HEK293 (cell line): ENCODE measurements around the gene SHMT2.

Experiments used
- CTCF ChIA-PET: fragments of 350-600 bp; formaldehyde crosslinking; extraction: SDS; loops from one replicate; lab custom pipeline; 2021; ENCODE audit warnings: antibody characterized with exemption; lab: Yijun Ruan, JAX
- POLR2A ChIA-PET: fragments of 300-600 bp; formaldehyde crosslinking; extraction: SDS; loops from one replicate; lab custom pipeline; 2020; ENCODE audit warnings: antibody characterized with exemption, inconsistent platforms; lab: Yijun Ruan, JAX
- H3K27ac ChIP-seq: fragments of 200-500 bp; sonication (Bioruptor generic); 2 replicates; pipeline ENCODE4 v1.5.1; 2014; ENCODE audit warnings: low read depth, low read length, control low read depth, inconsistent platforms; ENCODE audit errors: extremely low read depth
- H3K36me3 ChIP-seq, 2 experiments: fragments of 200-500 bp in 1 of 2; sonication (Bioruptor generic) in 1 of 2; 1 replicate in 1 of 2; 2 replicates in 1 of 2; pipeline ENCODE4 v1.5.1; 2014 to 2017; ENCODE audit warnings: inconsistent platforms in 2 of 2, low read length in 2 of 2; ENCODE audit not compliant: control insufficient read depth in 2 of 2, insufficient read depth in 1 of 2
- H3K4me1 ChIP-seq: fragments of 200-500 bp; sonication (Bioruptor generic); 2 replicates; pipeline ENCODE4 v1.5.1; 2014; ENCODE audit warnings: mild to moderate bottlenecking, low read length, inconsistent platforms; ENCODE audit not compliant: control insufficient read depth, insufficient read depth
- H3K4me3 ChIP-seq: 2 replicates; pipeline ENCODE4 v1.5.1; 2011; ENCODE audit warnings: low read depth, mild to moderate bottlenecking, control low read depth, low read length, moderate library complexity
- H3K9me3 ChIP-seq: fragments of 200-500 bp; sonication (Bioruptor generic); 2 replicates; pipeline ENCODE4 v1.5.1; 2014; ENCODE audit warnings: low read depth, low read length, inconsistent platforms; ENCODE audit not compliant: control insufficient read depth, insufficient read depth
- GLIS1 ChIP-seq: fragments of 450-650 bp; formaldehyde crosslinking; IDR thresholded peaks from 2 replicates; pipeline ENCODE4 v1.5.1; 2016; ENCODE audit warnings: missing biosample characterization, missing genetic modification characterization
- KLF10 ChIP-seq: fragments of 450-650 bp; IDR thresholded peaks from 2 replicates; pipeline ENCODE4 v1.5.1; 2018; ENCODE audit warnings: missing biosample characterization, mild to moderate bottlenecking, missing genetic modification characterization
- MZF1 ChIP-seq: fragments of 450-650 bp; formaldehyde crosslinking; IDR thresholded peaks from 2 replicates; pipeline ENCODE4 v1.5.1; 2017; ENCODE audit warnings: missing biosample characterization, missing genetic modification characterization, borderline replicate concordance
- SP2 ChIP-seq: fragments of 450-650 bp; formaldehyde crosslinking; IDR thresholded peaks from 2 replicates; pipeline ENCODE4 v1.5.1; 2016; ENCODE audit warnings: missing biosample characterization, missing genetic modification characterization
- ZBTB17 ChIP-seq: fragments of 450-650 bp; formaldehyde crosslinking; IDR thresholded peaks from 2 replicates; pipeline ENCODE4 v1.5.1; 2016; ENCODE audit warnings: missing biosample characterization, missing genetic modification characterization
- ZFHX2 ChIP-seq: fragments of 450-650 bp; formaldehyde crosslinking; conservative IDR thresholded peaks from 2 replicates; pipeline ENCODE4 v1.5.1; 2016; ENCODE audit warnings: missing biosample characterization, missing genetic modification characterization
- ZFP69B ChIP-seq: fragments of 450-650 bp; formaldehyde crosslinking; IDR thresholded peaks from 2 replicates; pipeline ENCODE4 v1.5.1; 2016; ENCODE audit warnings: missing biosample characterization, missing genetic modification characterization
- ZNF112 ChIP-seq: fragments of 450-650 bp; formaldehyde crosslinking; IDR thresholded peaks from 2 replicates; pipeline ENCODE4 v1.5.0; 2017; ENCODE audit warnings: missing biosample characterization, missing genetic modification characterization
- ZNF114 ChIP-seq: fragments of 450-650 bp; formaldehyde crosslinking; IDR thresholded peaks from 2 replicates; pipeline ENCODE4 v1.5.0; 2017; ENCODE audit warnings: missing biosample characterization, missing genetic modification characterization
- ZNF138 ChIP-seq: fragments of 450-650 bp; formaldehyde crosslinking; IDR thresholded peaks from 2 replicates; pipeline ENCODE4 v1.5.1; 2016; ENCODE audit warnings: missing biosample characterization, missing genetic modification characterization, borderline replicate concordance
- ZNF174 ChIP-seq: fragments of 450-650 bp; formaldehyde crosslinking; IDR thresholded peaks from 2 replicates; pipeline ENCODE4 v1.5.0; 2017; ENCODE audit warnings: missing biosample characterization, mild to moderate bottlenecking, missing genetic modification characterization
- ZNF2 ChIP-seq: fragments of 450-650 bp; formaldehyde crosslinking; IDR thresholded peaks from 2 replicates; pipeline ENCODE4 v1.5.1; 2016; ENCODE audit warnings: missing biosample characterization, missing genetic modification characterization
- ZNF211 ChIP-seq: fragments of 450-650 bp; formaldehyde crosslinking; IDR thresholded peaks from 2 replicates; pipeline ENCODE4 v1.5.1; 2016; ENCODE audit warnings: low read depth, missing biosample characterization, missing genetic modification characterization
- ZNF274 ChIP-seq, 2 experiments: fragments of 200-500 bp in 1 of 2; fragments of 450-650 bp in 1 of 2; sonication (Bioruptor generic) in 1 of 2; formaldehyde crosslinking in 1 of 2; IDR thresholded peaks; 2 replicates each; pipeline versions ENCODE4 v1.5.1 to v1.6.1; 2014 to 2016; ENCODE audit warnings: borderline replicate concordance in 1 of 2, inconsistent platforms in 1 of 2, low read length in 1 of 2, missing biosample characterization in 1 of 2, missing genetic modification characterization in 1 of 2
- ZNF341 ChIP-seq: fragments of 450-650 bp; formaldehyde crosslinking; IDR thresholded peaks from 2 replicates; pipeline ENCODE4; 2016; ENCODE audit warnings: low read depth, missing biosample characterization, missing genetic modification characterization
- ZNF433 ChIP-seq: fragments of 450-650 bp; formaldehyde crosslinking; IDR thresholded peaks from 2 replicates; pipeline ENCODE4 v1.5.1; 2016; ENCODE audit warnings: missing biosample characterization, missing genetic modification characterization, low read depth
- ZNF518A ChIP-seq: fragments of 450-650 bp; formaldehyde crosslinking; conservative IDR thresholded peaks from 2 replicates; pipeline ENCODE4 v1.5.1; 2016; ENCODE audit warnings: low read depth, missing biosample characterization, missing genetic modification characterization
- ZNF596 ChIP-seq: fragments of 450-650 bp; IDR thresholded peaks from 2 replicates; pipeline ENCODE4 v1.5.0; 2018; ENCODE audit warnings: missing biosample characterization, mild to moderate bottlenecking, missing genetic modification characterization, moderate library complexity
- ZNF639 ChIP-seq: fragments of 450-650 bp; formaldehyde crosslinking; IDR thresholded peaks from 2 replicates; pipeline ENCODE4 v1.5.1; 2016; ENCODE audit warnings: missing biosample characterization, missing genetic modification characterization
- ZNF791 ChIP-seq: fragments of 450-650 bp; formaldehyde crosslinking; IDR thresholded peaks from 2 replicates; pipeline ENCODE4 v1.5.1; 2016; ENCODE audit warnings: missing biosample characterization, missing genetic modification characterization
- TF ChIP-seq, protein P1 (sequence below): fragments of 450-650 bp; formaldehyde crosslinking; IDR thresholded peaks from 2 replicates; pipeline ENCODE4 v1.5.1; 2016; ENCODE audit warnings: missing biosample characterization, missing genetic modification characterization

Gene SHMT2

GRCh38 chr12:57196439-57196838 is 33.1 kb upstream of the SHMT2 start:
- no peaks in the 10 kb centered on the region for H3K4me1 ChIP-seq
- ChIA-PET CTCF (interaction anchor here (1.5 kb wide), 2 partner anchors 46 to 85 kb away, joined by 5 read pairs; partner anchors contain the start of gene STAT6), POLR2A (no interaction called here)
- H3K9me3 ChIP-seq: no peaks in the 10 kb centered on the region
- H3K27ac ChIP-seq: no peak overlapping the region
- H3K36me3 ChIP-seq: peaks cover 7 to 99% of the 10 kb centered on the region in 2 experiments; a peak in 2 of 3 replicates
- TF ChIP-seq ZNF341 (tag by site-specific recombination) (peak; percentile 65), ZFHX2 (tag by site-specific recombination) (0 out of 2 replicates have a peak, but pooled peaks have one; percentile 9), ZFP69B (no peak), ZBTB17 (tag by site-specific recombination) (peak; percentile 60; the same call in 1 of the 2 replicates)
- no peak overlapping the region for H3K4me3 ChIP-seq

GRCh38 chr12:57196956-57197355 is 32.6 kb upstream of the SHMT2 start:
- no peak for TF ChIP-seq GLIS1 (tag by site-specific recombination)
- no peak for TF ChIP-seq ZNF791 (tag by site-specific recombination)
- TF ChIP-seq KLF10: no peak
- TF ChIP-seq ZNF639 (tag by site-specific recombination): no peak
- no peak for TF ChIP-seq MZF1 (tag by site-specific recombination)
- no peak for TF ChIP-seq ZNF433 (tag by site-specific recombination)
- TF ChIP-seq, protein P1, sequence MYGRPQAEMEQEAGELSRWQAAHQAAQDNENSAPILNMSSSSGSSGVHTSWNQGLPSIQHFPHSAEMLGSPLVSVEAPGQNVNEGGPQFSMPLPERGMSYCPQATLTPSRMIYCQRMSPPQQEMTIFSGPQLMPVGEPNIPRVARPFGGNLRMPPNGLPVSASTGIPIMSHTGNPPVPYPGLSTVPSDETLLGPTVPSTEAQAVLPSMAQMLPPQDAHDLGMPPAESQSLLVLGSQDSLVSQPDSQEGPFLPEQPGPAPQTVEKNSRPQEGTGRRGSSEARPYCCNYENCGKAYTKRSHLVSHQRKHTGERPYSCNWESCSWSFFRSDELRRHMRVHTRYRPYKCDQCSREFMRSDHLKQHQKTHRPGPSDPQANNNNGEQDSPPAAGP: no peak
- TF ChIP-seq ZNF274 (IDR thresholded peaks at IDR 0.05; ENCODE audit: low read length): no peak
- no peak for TF ChIP-seq ZNF274 (tag by site-specific recombination; IDR thresholded peaks at IDR 0.05; ENCODE audit: borderline replicate concordance)
- no peak for TF ChIP-seq ZNF138 (tag by site-specific recombination)
- TF ChIP-seq ZNF112 (tag by site-specific recombination): no peak
- no peak for TF ChIP-seq ZNF596 (tag by site-specific recombination)
- no peak for TF ChIP-seq ZNF518A (tag by site-specific recombination)
- TF ChIP-seq ZNF174 (tag by site-specific recombination): no peak
- no peak for TF ChIP-seq ZNF211 (tag by site-specific recombination)
- no peak for TF ChIP-seq SP2 (tag by site-specific recombination)
- TF ChIP-seq ZFHX2 (tag by site-specific recombination): no peak
- TF ChIP-seq ZNF2: no peak
- TF ChIP-seq ZNF114 (tag by site-specific recombination): no peak
- POLR2A ChIA-PET: no interaction called here
- no peaks in the 10 kb centered on the region for H3K4me1 ChIP-seq
- H3K27ac ChIP-seq: no peak overlapping the region
- CTCF ChIA-PET: interaction anchor here (1.5 kb wide), 2 partner anchors 46 to 85 kb away, joined by 5 read pairs; partner anchors contain the start of gene STAT6
- H3K9me3 ChIP-seq: no peaks in the 10 kb centered on the region
- H3K4me3 ChIP-seq: no peak overlapping the region
- peaks cover 2 to 99% of the 10 kb centered on the region in 2 experiments; a peak in 2 of 3 replicates for H3K36me3 ChIP-seq
